ENCODE data around the gene PNMA6E.
"Not testable (repeated sequence)": the region's sequence is repeated elsewhere in the genome, so short reads cannot be mapped to it uniquely, and the experiment has no call there.

The PNMA6E gene

DNA sequence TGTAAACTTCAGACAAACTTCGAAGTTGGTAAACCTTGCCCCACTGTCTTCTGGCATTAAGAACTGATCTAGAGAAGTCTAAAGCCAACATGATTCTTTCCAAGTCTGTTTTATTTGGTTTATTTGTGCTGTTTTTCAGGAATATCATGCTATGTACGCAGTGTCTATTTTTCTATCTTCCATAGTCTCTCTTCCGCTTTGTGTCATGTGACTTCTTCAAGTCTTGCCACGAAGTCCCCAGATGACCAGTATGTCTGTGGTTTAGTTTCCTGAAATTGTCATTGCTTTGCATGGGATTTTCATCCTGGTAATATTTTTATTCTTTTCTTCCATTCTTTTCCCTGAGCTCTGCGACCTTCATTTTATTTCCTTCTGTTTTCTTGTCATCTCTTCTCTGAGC, 15.1 kb downstream of the PNMA6E start:
- no peaks in the 10 kb centered on the region for H3F3A ChIP-seq (ENCODE audit: insufficient read depth, low read length)
- H4K20me1 ChIP-seq (ENCODE audit: insufficient read depth, low read length): no peaks in the 10 kb centered on the region
- no peaks in the 10 kb centered on the region for H3K4me1 ChIP-seq (ENCODE audit: low read length)
- H3K9me2 ChIP-seq (replicated peaks; ENCODE audit: insufficient read depth, low read length): no peaks in the 10 kb centered on the region
- H3K4me2 ChIP-seq (ENCODE audit: low read depth, low read length): no peak overlapping the region
- H2AFZ ChIP-seq (ENCODE audit: low read length): no peak overlapping the region
- no peak overlapping the region for H3K27ac ChIP-seq (ENCODE audit: low read length)
- no peaks in the 10 kb centered on the region for H3K9me3 ChIP-seq (replicated peaks; ENCODE audit: insufficient read depth, low read length)
- no peak for DNase-seq
- no peak overlapping the region for H3K9ac ChIP-seq (ENCODE audit: low read length)
- H3K27me3 ChIP-seq (replicated peaks; ENCODE audit: insufficient read depth, low read length): no peaks in the 10 kb centered on the region
- H3K4me3 ChIP-seq (ENCODE audit: low read length): no peak overlapping the region
- H3K79me2 ChIP-seq (ENCODE audit: low read length): no peaks in the 10 kb centered on the region
- no peak for TF ChIP-seq EZH2phosphoT487 (IDR thresholded peaks at IDR 0.05; ENCODE audit: low read length)
- TF ChIP-seq EZH2 (optimal IDR thresholded peaks at IDR 0.05; ENCODE audit: low read depth, low read length): no peak
- TF ChIP-seq, protein P1, sequence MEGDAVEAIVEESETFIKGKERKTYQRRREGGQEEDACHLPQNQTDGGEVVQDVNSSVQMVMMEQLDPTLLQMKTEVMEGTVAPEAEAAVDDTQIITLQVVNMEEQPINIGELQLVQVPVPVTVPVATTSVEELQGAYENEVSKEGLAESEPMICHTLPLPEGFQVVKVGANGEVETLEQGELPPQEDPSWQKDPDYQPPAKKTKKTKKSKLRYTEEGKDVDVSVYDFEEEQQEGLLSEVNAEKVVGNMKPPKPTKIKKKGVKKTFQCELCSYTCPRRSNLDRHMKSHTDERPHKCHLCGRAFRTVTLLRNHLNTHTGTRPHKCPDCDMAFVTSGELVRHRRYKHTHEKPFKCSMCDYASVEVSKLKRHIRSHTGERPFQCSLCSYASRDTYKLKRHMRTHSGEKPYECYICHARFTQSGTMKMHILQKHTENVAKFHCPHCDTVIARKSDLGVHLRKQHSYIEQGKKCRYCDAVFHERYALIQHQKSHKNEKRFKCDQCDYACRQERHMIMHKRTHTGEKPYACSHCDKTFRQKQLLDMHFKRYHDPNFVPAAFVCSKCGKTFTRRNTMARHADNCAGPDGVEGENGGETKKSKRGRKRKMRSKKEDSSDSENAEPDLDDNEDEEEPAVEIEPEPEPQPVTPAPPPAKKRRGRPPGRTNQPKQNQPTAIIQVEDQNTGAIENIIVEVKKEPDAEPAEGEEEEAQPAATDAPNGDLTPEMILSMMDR (IDR thresholded peaks at IDR 0.05; ENCODE audit: low read length): no peak
- H3K36me3 ChIP-seq (replicated peaks; ENCODE audit: insufficient read depth, low read length): no peaks in the 10 kb centered on the region

GRCh38 chrX:153384973-153385372, 16.2 kb downstream of the PNMA6E start:
- not testable (repeated sequence) for H3K9ac ChIP-seq (ENCODE audit: low read length); H3K9me3 ChIP-seq (replicated peaks; ENCODE audit: insufficient read depth, low read length); H3K9me2 ChIP-seq (replicated peaks; ENCODE audit: insufficient read depth, low read length); H3K36me3 ChIP-seq (replicated peaks; ENCODE audit: insufficient read depth, low read length); DNase-seq; H3K4me3 ChIP-seq (ENCODE audit: low read length); H3F3A ChIP-seq (ENCODE audit: insufficient read depth, low read length); H4K20me1 ChIP-seq (ENCODE audit: insufficient read depth, low read length); H2AFZ ChIP-seq (ENCODE audit: low read length); H3K27ac ChIP-seq (ENCODE audit: low read length); H3K79me2 ChIP-seq (ENCODE audit: low read length); H3K4me1 ChIP-seq (ENCODE audit: low read length); H3K4me2 ChIP-seq (ENCODE audit: low read depth, low read length); H3K27me3 ChIP-seq (replicated peaks; ENCODE audit: insufficient read depth, low read length)

GRCh38 chrX:153384390-153384789, 16.8 kb downstream of the PNMA6E start:
- Histone ChIP-seq H3K9me2 (replicated peaks; ENCODE audit: insufficient read depth, low read length) (no peaks in the 10 kb centered on the region), H3K27me3 (replicated peaks; ENCODE audit: insufficient read depth, low read length) (no peaks in the 10 kb centered on the region), H4K20me1 (ENCODE audit: insufficient read depth, low read length) (no peaks in the 10 kb centered on the region), H3F3A (ENCODE audit: insufficient read depth, low read length) (no peaks in the 10 kb centered on the region), H3K27ac (ENCODE audit: low read length) (no peak overlapping the region), H3K9me3 (replicated peaks; ENCODE audit: insufficient read depth, low read length) (no peaks in the 10 kb centered on the region), H2AFZ (ENCODE audit: low read length) (no peak overlapping the region), H3K4me2 (ENCODE audit: low read depth, low read length) (no peak overlapping the region), H3K4me1 (ENCODE audit: low read length) (no peaks in the 10 kb centered on the region), H3K36me3 (replicated peaks; ENCODE audit: insufficient read depth, low read length) (no peaks in the 10 kb centered on the region), H3K79me2 (ENCODE audit: low read length) (no peaks in the 10 kb centered on the region), H3K4me3 (ENCODE audit: low read length) (no peak overlapping the region), H3K9ac (ENCODE audit: low read length) (no peak overlapping the region)
- TF ChIP-seq, protein P1 (IDR thresholded peaks at IDR 0.05; ENCODE audit: low read length): no peak
- no peak for TF ChIP-seq EZH2phosphoT487 (IDR thresholded peaks at IDR 0.05; ENCODE audit: low read length)
- no peak for TF ChIP-seq EZH2 (optimal IDR thresholded peaks at IDR 0.05; ENCODE audit: low read depth, low read length)
- no peak for DNase-seq

- Histone ChIP-seq H3K79me2 (ENCODE audit: low read length) (no peaks in the 10 kb centered on the region), H3K9ac (ENCODE audit: low read length) (no peak overlapping the region), H3K9me3 (replicated peaks; ENCODE audit: insufficient read depth, low read length) (no peaks in the 10 kb centered on the region), H3F3A (ENCODE audit: insufficient read depth, low read length) (no peaks in the 10 kb centered on the region), H2AFZ (ENCODE audit: low read length) (no peak overlapping the region), H3K27ac (ENCODE audit: low read length) (no peak overlapping the region), H3K4me2 (ENCODE audit: low read depth, low read length) (no peak overlapping the region), H3K4me3 (ENCODE audit: low read length) (no peak overlapping the region), H3K4me1 (ENCODE audit: low read length) (no peaks in the 10 kb centered on the region), H3K36me3 (replicated peaks; ENCODE audit: insufficient read depth, low read length) (no peaks in the 10 kb centered on the region), H3K27me3 (replicated peaks; ENCODE audit: insufficient read depth, low read length) (no peaks in the 10 kb centered on the region), H3K9me2 (replicated peaks; ENCODE audit: insufficient read depth, low read length) (no peaks in the 10 kb centered on the region), H4K20me1 (ENCODE audit: insufficient read depth, low read length) (no peaks in the 10 kb centered on the region)
- TF ChIP-seq EZH2 (optimal IDR thresholded peaks at IDR 0.05; ENCODE audit: low read depth, low read length): no peak
- TF ChIP-seq EZH2phosphoT487 (IDR thresholded peaks at IDR 0.05; ENCODE audit: low read length): no peak
- TF ChIP-seq, protein P1 (IDR thresholded peaks at IDR 0.05; ENCODE audit: low read length): no peak
- DNase-seq: no peak
Measured at GRCh38 chrX:153382563-153383482, 18.3 kb downstream of the PNMA6E start.

All from MM.1S (cell line).